NCI-H1694 treated with DMSO at 0.1 percent for 48 hours (cell line): ENCODE data around the gene PCDHGA6.

Experiments used
- DNase-seq: peaks from one replicate; lab custom pipeline; 2025; lab: John Stamatoyannopoulos, UW

Gene PCDHGA6

GRCh38 chr5:141420855-141421488, 47.3 kb downstream of the PCDHGA6 start, which contains the start of gene PCDHGA11:
TSS of gene PCDHGA11 (plus strand) at chr5:141421051. CDS start at chr5:141421228, 177 bp downstream.
- no peak for DNase-seq

- DNase-seq = no peak
These were observed 47.8 kb downstream of the PCDHGA6 start for GRCh38 chr5:141421489-141421855.

- no peak for DNase-seq
These were observed 49.1 kb downstream of the PCDHGA6 start for GRCh38 chr5:141422742-141423291.

GRCh38 chr5:141427783-141428426, 54.2 kb downstream of the PCDHGA6 start:
- DNase-seq = no peak
